Omental fat pad (tissue), 4 donors: ENCODE results near the gene CMC1. TPM values are rescaled to one million over a fixed set of nuclear protein-coding genes. Genes with fewer than 3 reads are reported as not detected.
A peak's percentile ranks its signal among the peaks of the same experiment; 100 is the strongest.

ENCODE experiments used
- ATAC-seq: fragments of 150-250 bp; one replicate; pipeline ENCODE4 v1.9.1; 2016; ENCODE audit warnings: mild to moderate bottlenecking, moderate library complexity; ENCODE audit not compliant: low FRiP score
- DNase-seq: peaks from one replicate; pipeline ENCODE4 v3.0.0-alpha.2; 2019; ENCODE audit warnings: low spot score
- total RNA-seq, 4 donors: library from RNA; depleted of rRNA; stranded (reverse); fragments of >200 nt; gene quantifications; one replicate each; pipeline ENCODE4 v1.1.0, GENCODE V29; 2016
- TF ChIP-seq, protein P1 (sequence below), 3 donors: fragments of 450-650 bp; IDR thresholded peaks; one replicate each; pipeline ENCODE4 v1.5.1; 2016 to 2017; ENCODE audit warnings: antibody characterized with exemption in 3 of 3, mild to moderate bottlenecking in 3 of 3, moderate library complexity in 2 of 3

CMC1 gene
- total RNA-seq, 4 donors from 2014 or later = 6.0 to 15.8 (median 10.1) TPM

DNA sequence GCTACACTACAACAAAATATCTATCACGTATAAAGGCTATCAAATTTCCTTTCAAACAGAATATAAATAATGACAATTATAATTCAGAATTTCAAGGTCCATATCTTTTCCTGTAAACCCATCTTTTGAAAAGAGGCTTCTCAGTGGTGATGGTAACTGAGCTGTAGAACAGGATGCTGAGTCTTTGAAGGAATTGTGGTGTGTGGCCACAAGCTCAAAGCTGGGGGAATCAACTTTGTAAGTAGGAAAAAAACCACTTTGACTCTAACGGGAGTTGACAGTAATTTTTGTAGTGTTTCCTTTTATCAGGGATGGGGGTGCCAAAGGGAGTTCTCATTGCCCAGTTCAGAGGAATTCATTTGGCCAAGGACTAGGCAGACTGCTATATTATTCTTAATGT, 93.8 kb downstream of the CMC1 start:
- ATAC-seq = no peak
- DNase-seq = no peak

DNA sequence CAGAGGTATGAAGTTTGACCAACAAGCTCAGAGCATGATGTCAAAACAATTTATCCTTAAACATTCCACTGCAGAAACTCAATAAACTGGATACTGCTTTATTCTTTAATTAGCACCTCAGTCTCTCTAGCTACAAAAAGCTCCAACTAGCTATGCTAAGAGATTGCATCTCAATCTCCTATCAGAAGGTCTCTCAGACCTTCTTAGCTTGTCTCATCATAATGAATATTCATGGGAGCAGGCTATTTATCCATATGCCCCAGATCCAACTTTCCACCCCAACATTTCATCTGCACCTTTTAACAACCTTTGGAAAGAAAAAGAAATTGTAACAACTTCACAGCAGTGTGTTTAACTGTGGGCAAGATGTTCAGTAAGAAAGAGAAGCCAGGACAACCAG, 95.8 kb downstream of the CMC1 start:
- TF ChIP-seq, protein P1, sequence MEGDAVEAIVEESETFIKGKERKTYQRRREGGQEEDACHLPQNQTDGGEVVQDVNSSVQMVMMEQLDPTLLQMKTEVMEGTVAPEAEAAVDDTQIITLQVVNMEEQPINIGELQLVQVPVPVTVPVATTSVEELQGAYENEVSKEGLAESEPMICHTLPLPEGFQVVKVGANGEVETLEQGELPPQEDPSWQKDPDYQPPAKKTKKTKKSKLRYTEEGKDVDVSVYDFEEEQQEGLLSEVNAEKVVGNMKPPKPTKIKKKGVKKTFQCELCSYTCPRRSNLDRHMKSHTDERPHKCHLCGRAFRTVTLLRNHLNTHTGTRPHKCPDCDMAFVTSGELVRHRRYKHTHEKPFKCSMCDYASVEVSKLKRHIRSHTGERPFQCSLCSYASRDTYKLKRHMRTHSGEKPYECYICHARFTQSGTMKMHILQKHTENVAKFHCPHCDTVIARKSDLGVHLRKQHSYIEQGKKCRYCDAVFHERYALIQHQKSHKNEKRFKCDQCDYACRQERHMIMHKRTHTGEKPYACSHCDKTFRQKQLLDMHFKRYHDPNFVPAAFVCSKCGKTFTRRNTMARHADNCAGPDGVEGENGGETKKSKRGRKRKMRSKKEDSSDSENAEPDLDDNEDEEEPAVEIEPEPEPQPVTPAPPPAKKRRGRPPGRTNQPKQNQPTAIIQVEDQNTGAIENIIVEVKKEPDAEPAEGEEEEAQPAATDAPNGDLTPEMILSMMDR (IDR thresholded peaks at IDR 0.05) = no peak
- ATAC-seq (no peak), DNase-seq (no peak)

More for the DNA sequence above, 93.8 kb downstream of the CMC1 start:
- TF ChIP-seq, protein P1 (IDR thresholded peaks at IDR 0.05) = no peak

DNA sequence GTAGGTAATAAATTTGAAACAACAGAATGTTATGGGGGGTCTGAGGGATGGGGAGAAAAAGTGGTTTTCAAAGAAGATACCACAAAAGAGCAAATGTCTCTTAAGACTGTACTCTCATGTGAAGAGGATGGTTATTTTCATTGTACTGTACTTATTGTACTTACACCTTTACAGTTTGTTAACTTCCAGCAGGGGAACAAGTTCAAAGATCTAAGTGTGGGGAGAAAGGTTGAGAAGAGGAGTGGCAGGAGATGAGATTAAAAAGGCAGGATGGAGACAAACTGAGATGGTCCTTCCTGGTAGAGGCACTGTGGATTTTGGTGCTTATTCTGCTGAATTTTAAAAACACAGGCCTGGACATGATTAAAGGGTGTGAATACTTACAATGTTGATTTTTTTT, 101.7 kb downstream of the CMC1 start:
- DNase-seq (no peak), ATAC-seq (no peak)
- TF ChIP-seq, protein P1 (IDR thresholded peaks at IDR 0.05) = no peak

DNA sequence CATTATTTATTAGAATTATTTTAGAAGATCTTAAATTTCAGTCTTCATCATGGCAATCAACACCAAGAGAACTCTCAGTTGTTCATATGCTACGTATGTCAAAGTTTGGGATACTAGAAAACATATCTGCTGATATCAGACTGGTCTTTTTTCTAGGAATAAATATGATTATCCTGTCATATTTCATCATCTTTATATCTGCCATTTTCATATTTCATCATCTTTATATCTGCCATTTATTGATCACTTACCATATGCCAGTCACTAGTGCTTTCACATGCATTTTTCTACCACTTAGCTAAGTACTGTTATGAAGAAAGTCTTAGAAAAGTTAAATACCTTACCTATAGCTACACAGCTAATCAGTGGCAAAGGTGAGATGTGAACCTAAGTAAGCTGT, 104.3 kb downstream of the CMC1 start:
- DNase-seq (no peak), ATAC-seq (no peak)
- TF ChIP-seq, protein P1 (IDR thresholded peaks at IDR 0.05) = no peak

DNA sequence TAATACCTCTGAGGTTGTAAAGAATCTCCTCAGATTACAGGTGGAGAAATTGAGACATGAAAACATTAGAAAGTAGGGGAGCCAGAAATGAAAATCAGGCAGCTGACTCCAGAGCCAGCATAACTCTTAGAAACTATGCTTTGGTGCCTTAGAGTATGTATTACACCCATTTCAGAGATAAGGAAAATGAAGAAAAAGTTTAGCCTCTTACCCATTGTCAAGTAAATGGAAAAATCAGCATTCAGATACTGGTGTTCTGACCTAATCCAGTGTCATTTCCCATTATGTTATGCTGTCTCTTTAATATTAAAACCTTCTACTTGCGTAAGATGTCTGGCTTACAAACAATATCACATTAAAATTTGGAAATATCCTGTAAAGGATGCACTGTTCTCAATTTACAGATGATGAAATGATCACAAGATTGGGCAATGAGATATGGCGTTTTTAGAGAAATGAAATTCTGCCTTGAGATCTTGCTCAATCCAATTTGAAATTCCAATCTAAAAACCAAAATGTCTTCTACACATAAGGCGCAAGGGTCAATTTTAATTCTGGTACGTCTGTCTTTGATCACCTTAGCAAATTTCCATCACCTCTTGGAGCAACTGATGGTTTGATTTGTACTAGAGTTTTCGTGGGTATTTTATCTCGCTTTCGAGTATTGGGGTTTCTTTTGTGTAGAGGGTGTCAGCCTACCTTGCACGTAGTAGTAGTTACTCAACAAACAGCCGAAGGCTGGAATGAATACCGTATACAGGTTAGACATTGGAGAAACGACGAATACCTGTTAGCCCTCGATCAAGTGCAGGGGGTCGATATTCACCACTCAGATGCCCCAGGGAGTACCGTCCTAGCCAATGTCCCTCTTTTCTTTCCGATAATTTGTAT, 106.2 kb downstream of the CMC1 start:
- no peak for ATAC-seq
- TF ChIP-seq, protein P1 (IDR thresholded peaks at IDR 0.05) = no peak

DNA sequence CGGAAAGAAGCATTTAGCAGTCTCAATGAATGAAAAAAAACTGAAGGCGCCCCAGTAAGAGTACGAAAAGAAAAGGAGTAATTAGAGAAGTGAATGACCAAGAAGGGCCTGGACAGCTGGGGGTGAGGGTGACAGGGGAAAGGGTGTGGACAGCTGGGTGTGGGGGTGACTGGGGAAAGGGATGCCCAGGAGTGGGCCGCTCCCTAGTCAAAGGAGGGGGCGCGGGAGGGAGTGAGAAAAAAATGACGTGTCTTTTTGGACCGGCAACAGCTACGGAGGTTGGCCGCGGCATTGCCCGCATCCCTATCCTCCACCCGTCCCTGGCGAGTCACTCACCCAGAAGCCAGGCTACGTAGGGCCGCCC, 106.8 kb downstream of the CMC1 start:
- DNase-seq (peak; percentile 79), ATAC-seq (peak; percentile 96)
- TF ChIP-seq, protein P1 (IDR thresholded peaks at IDR 0.05) = no peak

More for the DNA sequence above, 106.2 kb downstream of the CMC1 start:
- DNase-seq = no peak
